NCI-H146 (cell line): ENCODE measurements around the gene TGM4.
"Not testable (repeated sequence)": the region's sequence is repeated elsewhere in the genome, so short reads cannot be mapped to it uniquely, and the experiment has no call there.

Experiments used
- DNase-seq: peaks from one replicate; lab custom pipeline; 2025; lab: John Stamatoyannopoulos, UW

The TGM4 gene

GRCh38 chr3:44874308-44874707 lies at the start of gene TGM4:
TGM4 (plus strand) TSS chr3:44874608; CDS start chr3:44874679, 71 bp downstream.
- DNase-seq, result no peak

GRCh38 chr3:44825264-44825925 lies 49.0 kb upstream of the TGM4 start:
- DNase-seq, result no peak

GRCh38 chr3:44827196-44827595 lies 47.2 kb upstream of the TGM4 start:
- no peak for DNase-seq

- no peak for DNase-seq
These were observed 43.2 kb upstream of the TGM4 start for GRCh38 chr3:44831232-44831631.

- DNase-seq, result no peak
These were observed 42.4 kb upstream of the TGM4 start for GRCh38 chr3:44832032-44832431.

- DNase-seq, result no peak
These were observed 41.4 kb upstream of the TGM4 start for GRCh38 chr3:44832965-44833364.

GRCh38 chr3:44833394-44833793 lies 41.0 kb upstream of the TGM4 start:
- no peak for DNase-seq

GRCh38 chr3:44835684-44836083 lies 38.7 kb upstream of the TGM4 start:
- no peak for DNase-seq

GRCh38 chr3:44842376-44842775 lies 32.0 kb upstream of the TGM4 start:
- DNase-seq, result no peak

GRCh38 chr3:44845528-44846520 lies 28.6 kb upstream of the TGM4 start:
- no peak for DNase-seq

- no peak for DNase-seq
These were observed 25.8 kb upstream of the TGM4 start for GRCh38 chr3:44848634-44849033.

- DNase-seq, result not testable (repeated sequence)
These were observed 17.7 kb upstream of the TGM4 start for GRCh38 chr3:44856663-44857062.

GRCh38 chr3:44860117-44860516 lies 14.3 kb upstream of the TGM4 start:
- DNase-seq, result no peak

GRCh38 chr3:44861412-44862225 lies 12.8 kb upstream of the TGM4 start, which contains the start of gene TMEM42:
TMEM42 (plus strand) TSS chr3:44861912; CDS start chr3:44861925, 13 bp downstream.
- DNase-seq, result no peak

- DNase-seq, result no peak
These were observed 12.2 kb upstream of the TGM4 start for GRCh38 chr3:44862226-44862637.

GRCh38 chr3:44865272-44866035 lies 9.0 kb upstream of the TGM4 start:
- peak; percentile 38 for DNase-seq

- no peak for DNase-seq
These were observed 6.8 kb upstream of the TGM4 start for GRCh38 chr3:44867421-44868111.

- DNase-seq, result peak; percentile 5
These were observed 3.9 kb upstream of the TGM4 start for GRCh38 chr3:44870375-44871061.

- DNase-seq, result no peak
These were observed 1.2 kb downstream of the TGM4 start for GRCh38 chr3:44875596-44875995.

- no peak for DNase-seq
These were observed 2.9 kb downstream of the TGM4 start for GRCh38 chr3:44877333-44877732.
